Type B pancreatic cell (in vitro differentiated cells): ENCODE data around the gene TMEM126B. TPM values are rescaled to one million over a fixed set of nuclear protein-coding genes. Genes with fewer than 3 reads are reported as not detected.

Experiments
- DNase-seq: peaks from one replicate; pipeline ENCODE4 v3.0.0; 2021; ENCODE audit warnings: mixed read lengths; ENCODE audit not compliant: unreplicated experiment; ENCODE audit errors: extremely low spot score
- H3K27ac Mint-ChIP-seq: 2 replicates; pipeline ENCODE4 v1.8.0; 2021; ENCODE audit warnings: mild to moderate bottlenecking, mixed read lengths
- H3K27me3 Mint-ChIP-seq: 2 replicates; pipeline ENCODE4 v1.8.0; 2021; ENCODE audit warnings: mixed read lengths
- H3K36me3 Mint-ChIP-seq: 2 replicates; pipeline ENCODE4 v1.8.0; 2021; ENCODE audit warnings: mixed read lengths
- H3K4me1 Mint-ChIP-seq: one replicate; pipeline ENCODE4 v1.8.0; 2021; ENCODE audit warnings: mixed read lengths; ENCODE audit not compliant: unreplicated experiment
- H3K4me3 Mint-ChIP-seq: 2 replicates; pipeline ENCODE4 v1.8.0; 2021; ENCODE audit warnings: mild to moderate bottlenecking, mixed read lengths
- H3K9me3 Mint-ChIP-seq: 2 replicates; pipeline ENCODE4 v1.8.0; 2021; ENCODE audit warnings: mixed read lengths
- CTCF ChIP-seq: fragments of 200-600 bp; sonication (generic); conservative IDR thresholded peaks from 2 replicates; pipeline ENCODE4 v1.5.0; 2021; ENCODE audit warnings: antibody characterized with exemption, mild to moderate bottlenecking
- total RNA-seq: library from RNA; stranded (reverse); gene quantifications from 2 replicates; pipeline ENCODE4 v1.2.1, GENCODE V29; 2021; ENCODE audit warnings: low replicate concordance

TMEM126B gene
- total RNA-seq, 1 donor from 2014 or later, result 46.7 TPM

DNA sequence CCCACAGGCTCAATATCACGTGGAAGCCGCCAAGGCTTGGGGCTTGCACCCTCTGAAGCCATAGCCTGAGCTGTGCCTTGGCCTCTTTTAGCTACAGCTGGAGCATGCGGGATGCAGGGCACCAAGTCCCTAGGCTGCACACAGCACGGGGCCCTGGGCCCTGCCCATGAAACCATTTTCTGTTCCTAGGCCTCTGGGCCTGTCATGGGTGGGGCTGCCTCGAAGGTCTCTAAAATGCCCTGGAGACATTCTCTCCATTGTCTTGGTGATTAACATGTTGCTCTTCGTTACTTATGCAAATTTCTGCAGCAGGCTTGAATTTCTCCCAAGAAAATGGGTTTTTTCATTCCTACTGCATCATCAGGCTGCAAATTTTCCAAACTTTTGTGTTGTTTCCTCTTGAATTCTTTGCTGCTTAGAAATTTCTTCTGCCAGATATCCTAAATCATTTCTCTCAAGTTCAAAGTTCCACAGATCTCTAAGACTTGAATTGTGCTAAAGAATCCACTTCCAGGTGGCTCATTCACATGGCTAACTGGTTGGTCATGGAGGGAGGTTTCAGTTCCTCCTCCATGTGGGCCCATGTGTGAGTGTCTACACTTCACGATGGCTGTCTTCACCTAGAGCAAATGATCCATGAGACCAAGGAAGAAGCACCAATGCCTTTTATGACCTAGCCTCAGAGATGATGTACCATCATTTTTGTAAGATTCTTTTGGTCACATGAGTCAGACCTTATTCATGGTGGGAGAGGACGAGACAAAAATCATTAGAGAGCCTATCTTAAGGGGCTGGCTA lies 43.9 kb downstream of the TMEM126B start:
- peaks cover 6% of the 10 kb centered on the region for H3K27me3 Mint-ChIP-seq
- no peaks in the 10 kb centered on the region for H3K9me3 Mint-ChIP-seq
- H3K4me3 Mint-ChIP-seq, result no peak overlapping the region

DNA sequence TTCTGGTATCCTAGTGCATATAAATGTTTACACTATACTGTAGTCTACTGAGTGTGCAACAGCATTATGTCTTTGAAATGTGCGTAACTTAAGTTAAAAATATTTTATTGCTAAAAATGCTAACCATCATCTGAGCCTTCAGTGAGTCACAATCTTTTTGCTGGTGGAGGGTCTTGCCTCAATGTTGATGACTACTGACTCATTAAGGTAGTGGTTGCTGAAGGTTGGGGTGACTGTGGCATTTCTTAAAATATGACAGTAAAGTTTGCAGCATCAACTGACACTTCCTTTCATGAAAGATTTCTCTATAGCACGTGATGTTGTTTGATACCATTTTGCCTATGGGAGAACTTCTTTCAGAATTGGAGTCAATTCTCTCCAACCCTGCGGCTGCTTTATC lies 45.0 kb downstream of the TMEM126B start:
- no peaks in the 10 kb centered on the region for H3K36me3 Mint-ChIP-seq
- H3K4me3 Mint-ChIP-seq, result no peak overlapping the region
- no peak for TF ChIP-seq CTCF
- H3K9me3 Mint-ChIP-seq, result no peaks in the 10 kb centered on the region
- no peaks in the 10 kb centered on the region for H3K4me1 Mint-ChIP-seq
- H3K27ac Mint-ChIP-seq, result no peak overlapping the region
- no peak for DNase-seq
- H3K27me3 Mint-ChIP-seq, result peaks cover 6% of the 10 kb centered on the region

More for the DNA sequence above, 43.9 kb downstream of the TMEM126B start:
- no peak for TF ChIP-seq CTCF
- Mint-ChIP-seq H3K4me1 (no peaks in the 10 kb centered on the region), H3K27ac (no peak overlapping the region), H3K36me3 (no peaks in the 10 kb centered on the region)
- DNase-seq, result no peak

DNA sequence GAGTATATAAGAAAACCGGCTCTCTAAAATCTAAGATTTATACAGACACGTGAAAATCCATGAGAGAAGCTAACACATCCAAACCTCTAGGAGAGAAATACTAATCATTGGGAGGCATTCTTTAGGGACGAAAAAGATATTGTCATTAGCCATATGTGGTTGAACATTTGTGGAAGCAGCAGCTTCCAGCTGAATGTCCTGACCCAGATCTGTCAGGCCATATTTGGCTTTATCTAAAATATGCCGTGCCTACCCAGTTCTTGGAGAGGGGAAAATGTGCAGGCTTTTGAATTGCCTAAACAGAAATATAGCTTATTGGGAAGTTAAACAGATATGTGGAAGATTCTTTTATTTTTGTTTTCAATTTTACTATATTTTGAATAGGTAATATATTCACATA lies 51.2 kb downstream of the TMEM126B start:
- TF ChIP-seq CTCF, result no peak
- no peak for DNase-seq
- H3K4me1 Mint-ChIP-seq, result no peaks in the 10 kb centered on the region
- H3K9me3 Mint-ChIP-seq, result no peaks in the 10 kb centered on the region
- H3K36me3 Mint-ChIP-seq, result no peaks in the 10 kb centered on the region
- H3K27me3 Mint-ChIP-seq, result no peaks in the 10 kb centered on the region
- H3K4me3 Mint-ChIP-seq, result no peak overlapping the region
- no peak overlapping the region for H3K27ac Mint-ChIP-seq

DNA sequence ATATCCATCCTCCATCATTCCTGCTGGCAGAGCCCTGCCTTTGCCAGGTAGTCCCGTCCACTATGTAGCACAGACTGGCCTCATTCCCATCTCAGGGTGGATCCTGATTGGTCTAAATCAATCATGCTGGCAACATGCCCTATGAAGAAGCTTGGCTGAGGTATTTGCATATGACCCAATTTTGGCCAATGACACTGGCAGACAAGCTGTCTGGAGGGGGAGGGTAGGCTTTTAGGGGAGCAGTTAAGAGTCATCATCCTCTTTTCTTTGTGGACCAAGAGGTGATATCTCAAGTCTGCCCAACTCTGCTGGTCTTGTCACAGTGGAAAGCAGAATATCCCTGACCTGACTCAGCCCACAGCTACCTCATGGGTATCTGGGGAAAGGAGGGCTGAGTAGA lies 52.5 kb downstream of the TMEM126B start:
- Mint-ChIP-seq H3K27me3 (no peaks in the 10 kb centered on the region), H3K4me3 (no peak overlapping the region), H3K36me3 (no peaks in the 10 kb centered on the region), H3K4me1 (peaks cover 4% of the 10 kb centered on the region), H3K9me3 (no peaks in the 10 kb centered on the region), H3K27ac (no peak overlapping the region)
- DNase-seq, result no peak
- no peak for TF ChIP-seq CTCF

- no peak for DNase-seq
- H3K4me1 Mint-ChIP-seq, result peaks cover 6% of the 10 kb centered on the region
- H3K4me3 Mint-ChIP-seq, result no peak overlapping the region
- no peaks in the 10 kb centered on the region for H3K27me3 Mint-ChIP-seq
- no peak for TF ChIP-seq CTCF
- no peaks in the 10 kb centered on the region for H3K36me3 Mint-ChIP-seq
- H3K9me3 Mint-ChIP-seq, result no peaks in the 10 kb centered on the region
- no peak overlapping the region for H3K27ac Mint-ChIP-seq
Observed at GRCh38 chr11:85682330-85683305, 54.2 kb downstream of the TMEM126B start.
